Ureter (tissue), 1 donor: ENCODE measurements around the gene TP53I3. TPM values are rescaled to one million over a fixed set of nuclear protein-coding genes. Genes with fewer than 3 reads are reported as not detected.
"Not testable (repeated sequence)": the region's sequence is repeated elsewhere in the genome, so short reads cannot be mapped to it uniquely, and the experiment has no call there.

Experiments
- DNase-seq: peaks from one replicate; pipeline ENCODE4 v3.0.0-alpha.2; 2020; ENCODE audit warnings: low spot score
- total RNA-seq: library from RNA; stranded (reverse); gene quantifications from one replicate; pipeline ENCODE4 v1.2.4, GENCODE V29; 2023
- donor health status: DM: yes; HTN: yes; CAD: no.

The TP53I3 gene
- total RNA-seq, 1 donor from 2014 or later = 30.5 TPM

GRCh38 chr2:24100732-24101131, 16.1 kb upstream of the TP53I3 start:
- not testable (repeated sequence) for DNase-seq

GRCh38 chr2:24095171-24095677, 10.6 kb upstream of the TP53I3 start:
- DNase-seq = not testable (repeated sequence)

- not testable (repeated sequence) for DNase-seq
Measured at GRCh38 chr2:24093270-24093669, 8.6 kb upstream of the TP53I3 start.

GRCh38 chr2:24088821-24089359, 4.3 kb upstream of the TP53I3 start:
- no peak for DNase-seq

GRCh38 chr2:24087032-24087431, 2.4 kb upstream of the TP53I3 start:
- DNase-seq = no peak

- DNase-seq = no peak
Measured at GRCh38 chr2:24086241-24086640, 1.6 kb upstream of the TP53I3 start.

GRCh38 chr2:24085200-24085489, 511 bp upstream of the TP53I3 start:
- DNase-seq = no peak

GRCh38 chr2:24083567-24084385, 858 bp downstream of the TP53I3 start:
- DNase-seq = peak; percentile 81

- no peak for DNase-seq
Measured at GRCh38 chr2:24082787-24083566, 1.7 kb downstream of the TP53I3 start.

GRCh38 chr2:24080701-24081100, 3.9 kb downstream of the TP53I3 start:
- no peak for DNase-seq

GRCh38 chr2:24077879-24078278, 6.8 kb downstream of the TP53I3 start:
- DNase-seq = no peak

- DNase-seq = no peak
Measured at GRCh38 chr2:24077535-24077877, 7.1 kb downstream of the TP53I3 start.

GRCh38 chr2:24076849-24077534, 7.6 kb downstream of the TP53I3 start:
- no peak for DNase-seq

GRCh38 chr2:24075915-24076848, 8.5 kb downstream of the TP53I3 start, which contains the start of gene SF3B6:
TSS of gene SF3B6 (minus strand) at chr2:24076326. CDS start at chr2:24076229, 97 bp downstream.
- peak; percentile 100 for DNase-seq

- no peak for DNase-seq
Measured at GRCh38 chr2:24075259-24075658, 9.4 kb downstream of the TP53I3 start.

GRCh38 chr2:24073816-24074215, 10.8 kb downstream of the TP53I3 start:
- DNase-seq = no peak

- DNase-seq = no peak
Measured at GRCh38 chr2:24072259-24072658, 12.4 kb downstream of the TP53I3 start.

- DNase-seq = no peak
Measured at GRCh38 chr2:24065341-24065740, 19.3 kb downstream of the TP53I3 start.

- no peak for DNase-seq
Measured at GRCh38 chr2:24058564-24059271, 25.9 kb downstream of the TP53I3 start.

- DNase-seq = no peak
Measured at GRCh38 chr2:24055750-24056149, 28.9 kb downstream of the TP53I3 start.
